Measurements from ENCODE around the gene TFDP1. TPM values are rescaled to one million over a fixed set of nuclear protein-coding genes. Genes with fewer than 3 reads are reported as not detected.

Gene TFDP1
- total and polyA plus RNA-seq, 2 of the 4 experiments (the other 2 are of a cell fraction), result 59.3 to 97.0 TPM

DNA sequence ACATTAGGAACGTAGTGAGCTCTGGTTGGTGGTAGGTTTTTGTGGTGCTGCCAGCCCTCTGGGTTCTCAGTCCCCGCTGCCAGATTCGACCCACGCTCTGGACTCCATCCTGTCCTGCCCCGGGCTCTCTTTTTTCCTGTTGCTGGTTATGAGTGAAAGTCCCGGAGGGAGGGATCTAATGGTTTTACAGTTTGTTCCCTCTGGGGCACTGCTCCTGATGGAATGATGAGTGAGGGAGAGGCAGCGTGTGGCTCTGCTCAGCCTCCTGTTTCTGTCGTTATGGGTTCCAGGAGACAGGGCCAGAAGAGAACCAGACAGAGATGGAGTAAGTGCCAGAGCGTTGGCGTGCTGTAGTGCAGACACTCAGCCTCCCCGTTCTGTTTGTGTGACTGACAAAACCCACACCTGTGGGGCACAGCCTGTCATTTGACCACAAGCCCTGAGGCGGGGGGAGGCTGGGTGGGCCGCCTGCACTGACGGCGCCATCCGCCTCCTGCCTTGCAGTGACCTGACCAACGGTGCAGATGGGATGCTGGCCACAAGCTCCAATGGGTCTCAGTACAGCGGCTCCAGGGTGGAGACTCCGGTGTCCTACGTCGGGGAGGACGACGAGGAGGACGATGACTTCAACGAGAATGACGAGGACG is 55.2 kb downstream of the TFDP1 start:
- dilution Hi-C loops (cut with HindIII; ENCODE audit: low sequenced_read_pairs, unreplicated experiment) (no loop called here), intact Hi-C loops (cut with micrococcal nuclease) (no loop called here), in situ Hi-C loops (cut with MboI; ENCODE audit: low sequenced_read_pairs) (no loop called here)
- Histone ChIP-seq H2AFZ (replicated peaks; ENCODE audit: low read length, poor library complexity) (no peak overlapping the region), H3K4me2 (ENCODE audit: low read depth, low read length) (no peak overlapping the region), H3K56ac (ENCODE audit: extremely low read depth, insufficient read depth, low read length) (no peak overlapping the region), H2BK20ac (ENCODE audit: low read depth, low read length) (no peak overlapping the region), H3K9me3 (ENCODE audit: control insufficient read depth, insufficient read depth, low read length) (no peaks in the 10 kb centered on the region), H3K27ac (ENCODE audit: insufficient read depth, low read length) (no peak overlapping the region), H3K18ac (ENCODE audit: low read depth, low read length) (no peak overlapping the region), H4K5ac (ENCODE audit: low read depth, low read length) (no peak overlapping the region), H2BK120ac (ENCODE audit: low read depth, low read length) (no peak overlapping the region), H3K4me3 (ENCODE audit: insufficient read depth, low read depth, low read length) (no peak overlapping the region), H3K4me1 (ENCODE audit: control insufficient read depth, insufficient read depth, low read length) (no peaks in the 10 kb centered on the region), H2AK5ac (ENCODE audit: low read depth, low read length) (no peak overlapping the region), H3K23ac (ENCODE audit: low read depth, low read length) (no peak overlapping the region), H3K9me1 (ENCODE audit: insufficient read depth, low read length) (peaks cover 11% of the 10 kb centered on the region; the same call in 1 of the 2 replicates), H3K4ac (ENCODE audit: low read depth, low read length) (no peak overlapping the region), H2BK5ac (ENCODE audit: low read depth, low read length, poor library complexity, severe bottlenecking) (no peak overlapping the region), H4K91ac (ENCODE audit: insufficient read depth, low read depth, low read length) (no peak overlapping the region), H3K9ac (ENCODE audit: low read depth, low read length) (no peak overlapping the region), H2AK9ac (replicated peaks; ENCODE audit: low read depth, low read length, poor library complexity) (no peak overlapping the region), H3K79me1 (ENCODE audit: low read depth in 1 of 2, low read length in 2 of 2) (peaks cover 8 to 20% of the 10 kb centered on the region in 2 experiments; a peak in 3 of 4 replicates), H3K27me3 (ENCODE audit: control insufficient read depth, insufficient read depth, low read length) (no peaks in the 10 kb centered on the region), H4K8ac (ENCODE audit: low read depth in 2 of 2, low read length in 2 of 2) (no peak overlapping the region), H2BK15ac (ENCODE audit: low read depth, low read length) (no peak overlapping the region), H4K20me1 (ENCODE audit: insufficient read depth, low read length) (no peaks in the 10 kb centered on the region; the same call in 1 of the 2 replicates), H3K36me3 (ENCODE audit: control insufficient read depth, insufficient read depth, low read length) (peaks cover 50% of the 10 kb centered on the region), H3K14ac (replicated peaks; ENCODE audit: low read depth, low read length) (no peak overlapping the region)
- BruUV-seq (replicated peaks), result no TSS peak
- no peak for DNase-seq
- TF ChIP-seq NFE2L2 (IDR thresholded peaks at IDR 0.05; ENCODE audit: low read depth, low read length) (no peak), SMC3 (IDR thresholded peaks at IDR 0.05; ENCODE audit: low read depth, low read length) (no peak), CEBPB (IDR thresholded peaks at IDR 0.05; ENCODE audit: low read depth, low read length) (no peak), MAFK (IDR thresholded peaks at IDR 0.05; ENCODE audit: low read depth, low read length) (no peak)
- TF ChIP-seq, protein P1, sequence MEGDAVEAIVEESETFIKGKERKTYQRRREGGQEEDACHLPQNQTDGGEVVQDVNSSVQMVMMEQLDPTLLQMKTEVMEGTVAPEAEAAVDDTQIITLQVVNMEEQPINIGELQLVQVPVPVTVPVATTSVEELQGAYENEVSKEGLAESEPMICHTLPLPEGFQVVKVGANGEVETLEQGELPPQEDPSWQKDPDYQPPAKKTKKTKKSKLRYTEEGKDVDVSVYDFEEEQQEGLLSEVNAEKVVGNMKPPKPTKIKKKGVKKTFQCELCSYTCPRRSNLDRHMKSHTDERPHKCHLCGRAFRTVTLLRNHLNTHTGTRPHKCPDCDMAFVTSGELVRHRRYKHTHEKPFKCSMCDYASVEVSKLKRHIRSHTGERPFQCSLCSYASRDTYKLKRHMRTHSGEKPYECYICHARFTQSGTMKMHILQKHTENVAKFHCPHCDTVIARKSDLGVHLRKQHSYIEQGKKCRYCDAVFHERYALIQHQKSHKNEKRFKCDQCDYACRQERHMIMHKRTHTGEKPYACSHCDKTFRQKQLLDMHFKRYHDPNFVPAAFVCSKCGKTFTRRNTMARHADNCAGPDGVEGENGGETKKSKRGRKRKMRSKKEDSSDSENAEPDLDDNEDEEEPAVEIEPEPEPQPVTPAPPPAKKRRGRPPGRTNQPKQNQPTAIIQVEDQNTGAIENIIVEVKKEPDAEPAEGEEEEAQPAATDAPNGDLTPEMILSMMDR (conservative IDR thresholded peaks at IDR 0.05; ENCODE audit: low read depth, low read length), result no peak
- TF ChIP-seq, protein P2, sequence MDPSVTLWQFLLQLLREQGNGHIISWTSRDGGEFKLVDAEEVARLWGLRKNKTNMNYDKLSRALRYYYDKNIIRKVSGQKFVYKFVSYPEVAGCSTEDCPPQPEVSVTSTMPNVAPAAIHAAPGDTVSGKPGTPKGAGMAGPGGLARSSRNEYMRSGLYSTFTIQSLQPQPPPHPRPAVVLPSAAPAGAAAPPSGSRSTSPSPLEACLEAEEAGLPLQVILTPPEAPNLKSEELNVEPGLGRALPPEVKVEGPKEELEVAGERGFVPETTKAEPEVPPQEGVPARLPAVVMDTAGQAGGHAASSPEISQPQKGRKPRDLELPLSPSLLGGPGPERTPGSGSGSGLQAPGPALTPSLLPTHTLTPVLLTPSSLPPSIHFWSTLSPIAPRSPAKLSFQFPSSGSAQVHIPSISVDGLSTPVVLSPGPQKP (IDR thresholded peaks at IDR 0.05; ENCODE audit: borderline replicate concordance, low read depth, low read length), result no peak
- CTCF ChIA-PET, result no interaction called here
- POLR2A ChIA-PET (ENCODE audit: unreplicated experiment), result no interaction called here
- no peak for ATAC-seq (ENCODE audit: low read depth)
- 90% methylated on average over 8 of the region's 27 CpGs; no CpG with 5 or more reads in 1 of the 2 experiments for WGBS, 2 experiments (ENCODE audit: extremely low coverage in 2 of 2, insufficient read length in 1 of 2)
